Coronary artery (tissue), 2 donors: Measurements from ENCODE around the gene FASTK.

ENCODE experiments used
- DNase-seq: peaks from one replicate; pipeline ENCODE4 v3.0.0-alpha.2; 2017; ENCODE audit warnings: low spot score
- H3K27ac ChIP-seq, 2 donors: fragments of 200-600 bp; sonication (generic); one replicate each; pipeline ENCODE4 v1.5.1; 2016 to 2019
- H3K4me3 ChIP-seq: fragments of 200-600 bp; sonication (generic); 2 replicates; pipeline ENCODE4 v1.5.1; 2016; ENCODE audit warnings: mild to moderate bottlenecking, moderate library complexity
- CTCF ChIP-seq: fragments of 200-600 bp; sonication (generic); IDR thresholded peaks from one replicate; pipeline ENCODE4 v1.5.1; 2019; ENCODE audit warnings: antibody characterized with exemption

The FASTK gene

GRCh38 chr7:151122796-151123157, 42.2 kb upstream of the FASTK start:
- H3K27ac ChIP-seq, result no peak overlapping the region
- H3K4me3 ChIP-seq, result no peak overlapping the region
- DNase-seq, result no peak
- TF ChIP-seq CTCF, result no peak

GRCh38 chr7:151122276-151122675, 41.7 kb upstream of the FASTK start:
- H3K27ac ChIP-seq, result no peak overlapping the region
- no peak overlapping the region for H3K4me3 ChIP-seq
- no peak for TF ChIP-seq CTCF
- DNase-seq, result no peak

- no peak overlapping the region for H3K4me3 ChIP-seq
- TF ChIP-seq CTCF, result no peak
- DNase-seq, result no peak
- H3K27ac ChIP-seq, result no peak overlapping the region
These were observed 41.0 kb upstream of the FASTK start for GRCh38 chr7:151121380-151122170.

- no peak for DNase-seq
- Histone ChIP-seq H3K4me3 (no peak overlapping the region), H3K27ac (no peak overlapping the region)
- TF ChIP-seq CTCF, result no peak
These were observed 40.3 kb upstream of the FASTK start for GRCh38 chr7:151120896-151121295.

- Histone ChIP-seq H3K4me3 (no peak overlapping the region), H3K27ac (no peak overlapping the region)
- no peak for DNase-seq
- no peak for TF ChIP-seq CTCF
These were observed 39.3 kb upstream of the FASTK start for GRCh38 chr7:151119902-151120301.

GRCh38 chr7:151119055-151119415, 38.4 kb upstream of the FASTK start:
- TF ChIP-seq CTCF, result no peak
- H3K27ac ChIP-seq, result no peak overlapping the region
- H3K4me3 ChIP-seq, result no peak overlapping the region
- no peak for DNase-seq
